ENCODE data around the gene MFSD2B.

The MFSD2B gene

GRCh38 chr2:24052951-24053350 is 43.1 kb downstream of the MFSD2B start:
- H3K36me3 ChIP-seq (ENCODE audit: control insufficient read depth, insufficient read depth, low read length): peaks cover 18% of the 10 kb centered on the region
- no peaks in the 10 kb centered on the region for H3K9me3 ChIP-seq (ENCODE audit: control insufficient read depth, low read length)
- H3K27ac ChIP-seq (ENCODE audit: low read depth, low read length, severe bottlenecking): no peak overlapping the region
- WGBS, 2 experiments (ENCODE audit: insufficient coverage in 2 of 2): no CpG with 5 or more reads among the region's 1 CpG
- H3K4me1 ChIP-seq (ENCODE audit: control insufficient read depth, insufficient read depth, low read length, poor library complexity, severe bottlenecking): no peaks in the 10 kb centered on the region
- no peak overlapping the region for H3K4me3 ChIP-seq (ENCODE audit: extremely low read depth, insufficient read depth, low read length, poor library complexity, severe bottlenecking)

GRCh38 chr2:24054366-24055010 is 44.6 kb downstream of the MFSD2B start:
- H3K36me3 ChIP-seq (ENCODE audit: control insufficient read depth, insufficient read depth, low read length): peaks cover 18% of the 10 kb centered on the region
- no peak overlapping the region for H3K4me3 ChIP-seq (ENCODE audit: extremely low read depth, insufficient read depth, low read length, poor library complexity, severe bottlenecking)
- H3K4me1 ChIP-seq (ENCODE audit: control insufficient read depth, insufficient read depth, low read length, poor library complexity, severe bottlenecking): no peaks in the 10 kb centered on the region
- no peaks in the 10 kb centered on the region for H3K9me3 ChIP-seq (ENCODE audit: control insufficient read depth, low read length)
- no peak overlapping the region for H3K27ac ChIP-seq (ENCODE audit: low read depth, low read length, severe bottlenecking)
- 88 to 92% methylated on average over 4 to 6 of the region's 8 CpGs for WGBS, 2 experiments (ENCODE audit: insufficient coverage in 2 of 2)

- 91 to 100% methylated on average over 5 to 6 of the region's 6 CpGs for WGBS, 2 experiments (ENCODE audit: insufficient coverage in 2 of 2)
- no peaks in the 10 kb centered on the region for H3K4me1 ChIP-seq (ENCODE audit: control insufficient read depth, insufficient read depth, low read length, poor library complexity, severe bottlenecking)
- H3K27ac ChIP-seq (ENCODE audit: low read depth, low read length, severe bottlenecking): no peak overlapping the region
- H3K9me3 ChIP-seq (ENCODE audit: control insufficient read depth, low read length): no peaks in the 10 kb centered on the region
- no peak overlapping the region for H3K4me3 ChIP-seq (ENCODE audit: extremely low read depth, insufficient read depth, low read length, poor library complexity, severe bottlenecking)
- H3K36me3 ChIP-seq (ENCODE audit: control insufficient read depth, insufficient read depth, low read length): peaks cover 18% of the 10 kb centered on the region
Measured at GRCh38 chr2:24055750-24056149, 45.9 kb downstream of the MFSD2B start.

GRCh38 chr2:24058564-24059271 is 48.8 kb downstream of the MFSD2B start:
- Histone ChIP-seq H3K4me1 (ENCODE audit: control insufficient read depth, insufficient read depth, low read length, poor library complexity, severe bottlenecking) (no peaks in the 10 kb centered on the region), H3K36me3 (ENCODE audit: control insufficient read depth, insufficient read depth, low read length) (peaks cover 29% of the 10 kb centered on the region), H3K9me3 (ENCODE audit: control insufficient read depth, low read length) (no peaks in the 10 kb centered on the region), H3K27ac (ENCODE audit: low read depth, low read length, severe bottlenecking) (no peak overlapping the region), H3K4me3 (ENCODE audit: extremely low read depth, insufficient read depth, low read length, poor library complexity, severe bottlenecking) (no peak overlapping the region)
- WGBS, 2 experiments (ENCODE audit: insufficient coverage in 2 of 2): 93 to 96% methylated on average over 2 to 4 of the region's 4 CpGs

- Histone ChIP-seq H3K4me3 (ENCODE audit: extremely low read depth, insufficient read depth, low read length, poor library complexity, severe bottlenecking) (no peak overlapping the region), H3K27ac (ENCODE audit: low read depth, low read length, severe bottlenecking) (no peak overlapping the region), H3K4me1 (ENCODE audit: control insufficient read depth, insufficient read depth, low read length, poor library complexity, severe bottlenecking) (no peaks in the 10 kb centered on the region), H3K36me3 (ENCODE audit: control insufficient read depth, insufficient read depth, low read length) (peaks cover 61% of the 10 kb centered on the region), H3K9me3 (ENCODE audit: control insufficient read depth, low read length) (no peaks in the 10 kb centered on the region)
- 100% methylated on average over 2 of the region's 2 CpGs; no CpG with 5 or more reads in 1 of the 2 experiments for WGBS, 2 experiments (ENCODE audit: insufficient coverage in 2 of 2)
Measured at GRCh38 chr2:24065341-24065740, 55.5 kb downstream of the MFSD2B start.

- 80 to 100% methylated on average over 1 to 2 of the region's 4 CpGs for WGBS, 2 experiments (ENCODE audit: insufficient coverage in 2 of 2)
- Histone ChIP-seq H3K4me3 (ENCODE audit: extremely low read depth, insufficient read depth, low read length, poor library complexity, severe bottlenecking) (no peak overlapping the region), H3K36me3 (ENCODE audit: control insufficient read depth, insufficient read depth, low read length) (peaks cover 58% of the 10 kb centered on the region), H3K27ac (ENCODE audit: low read depth, low read length, severe bottlenecking) (no peak overlapping the region), H3K9me3 (ENCODE audit: control insufficient read depth, low read length) (no peaks in the 10 kb centered on the region), H3K4me1 (ENCODE audit: control insufficient read depth, insufficient read depth, low read length, poor library complexity, severe bottlenecking) (peaks cover 4% of the 10 kb centered on the region)
Measured at GRCh38 chr2:24072259-24072658, 62.4 kb downstream of the MFSD2B start.

- WGBS, 2 experiments (ENCODE audit: insufficient coverage in 2 of 2): 100% methylated on average over 1 to 2 of the region's 6 CpGs
- Histone ChIP-seq H3K36me3 (ENCODE audit: control insufficient read depth, insufficient read depth, low read length) (peaks cover 52% of the 10 kb centered on the region), H3K4me3 (ENCODE audit: extremely low read depth, insufficient read depth, low read length, poor library complexity, severe bottlenecking) (no peak overlapping the region), H3K27ac (ENCODE audit: low read depth, low read length, severe bottlenecking) (no peak overlapping the region), H3K9me3 (ENCODE audit: control insufficient read depth, low read length) (no peaks in the 10 kb centered on the region), H3K4me1 (ENCODE audit: control insufficient read depth, insufficient read depth, low read length, poor library complexity, severe bottlenecking) (peaks cover 4% of the 10 kb centered on the region)
Measured at GRCh38 chr2:24073816-24074215, 63.9 kb downstream of the MFSD2B start.

- Histone ChIP-seq H3K27ac (ENCODE audit: low read depth, low read length, severe bottlenecking) (no peak overlapping the region), H3K9me3 (ENCODE audit: control insufficient read depth, low read length) (no peaks in the 10 kb centered on the region), H3K4me3 (ENCODE audit: extremely low read depth, insufficient read depth, low read length, poor library complexity, severe bottlenecking) (peak overlapping the region; percentile 64), H3K4me1 (ENCODE audit: control insufficient read depth, insufficient read depth, low read length, poor library complexity, severe bottlenecking) (peaks cover 4% of the 10 kb centered on the region), H3K36me3 (ENCODE audit: control insufficient read depth, insufficient read depth, low read length) (peaks cover 54% of the 10 kb centered on the region)
- WGBS, 2 experiments (ENCODE audit: insufficient coverage in 2 of 2): 89 to 90% methylated on average over 1 to 2 of the region's 5 CpGs
Measured at GRCh38 chr2:24075259-24075658, 65.4 kb downstream of the MFSD2B start.

Measured in mesodermal cell (in vitro differentiated cells).